ENCODE results near the gene CD40.

GRCh38 chr20:46085179-46085851 is 32.8 kb upstream of the CD40 start:
- no peak for TF ChIP-seq CTCF (IDR thresholded peaks at IDR 0.05)
- no peak for TF ChIP-seq POLR2A (IDR thresholded peaks at IDR 0.05; ENCODE audit: low read length)
- no peak for TF ChIP-seq EHF (CRISPR knock-in tag; IDR thresholded peaks at IDR 0.05)
- no peak for TF ChIP-seq PHF8 (IDR thresholded peaks at IDR 0.05; ENCODE audit: borderline replicate concordance, low read depth)
- no peak for TF ChIP-seq REST (IDR thresholded peaks at IDR 0.05)
- TF ChIP-seq RFX5 (IDR thresholded peaks at IDR 0.05): no peak
- 0 out of 2 replicates have a peak, but pooled peaks have one; percentile 17 for TF ChIP-seq MAX (IDR thresholded peaks at IDR 0.05)
- peak; percentile 84 to 90 for TF ChIP-seq CEBPB (IDR thresholded peaks at IDR 0.05)
- no peak for TF ChIP-seq USF2 (IDR thresholded peaks at IDR 0.05)
- TF ChIP-seq FOSB (CRISPR knock-in tag; IDR thresholded peaks at IDR 0.05): no peak
- no peak for TF ChIP-seq POLR2AphosphoS2 (conservative IDR thresholded peaks at IDR 0.05; ENCODE audit: low read length)
- TF ChIP-seq HOXA7 (CRISPR knock-in tag; IDR thresholded peaks at IDR 0.05): no peak
- no peak for TF ChIP-seq KDM5A (IDR thresholded peaks at IDR 0.05)
- TF ChIP-seq SMC3 (IDR thresholded peaks at IDR 0.05): no peak

Measured in A549 (cell line).